Large intestine (tissue), 3 donors: ENCODE data around the gene KSR2. TPM values are rescaled to one million over a fixed set of nuclear protein-coding genes. Genes with fewer than 3 reads are reported as not detected.
A peak's percentile ranks its signal among the peaks of the same experiment; 100 is the strongest.

Experiments used
- DNase-seq, 2 donors: peaks; one replicate each; pipeline versions ENCODE4 v3.0.0 to v3.0.0-alpha.2; 2013
- H3K27ac ChIP-seq: one replicate; pipeline ENCODE4 v1.5.1; 2013; ENCODE audit warnings: low read length
- H3K27me3 ChIP-seq: 2 replicates; pipeline ENCODE4 v1.6.1; 2013; ENCODE audit warnings: low read length; ENCODE audit not compliant: control insufficient read depth, insufficient read depth
- H3K36me3 ChIP-seq: 2 replicates; pipeline ENCODE4 v1.6.1; 2013; ENCODE audit warnings: low read length; ENCODE audit not compliant: control insufficient read depth, insufficient read depth
- H3K4me1 ChIP-seq: one replicate; pipeline ENCODE4 v1.6.1; 2013; ENCODE audit warnings: low read length; ENCODE audit not compliant: control insufficient read depth, insufficient read depth
- H3K4me3 ChIP-seq: one replicate; pipeline ENCODE4 v1.5.1; 2013; ENCODE audit warnings: low read length
- H3K9me3 ChIP-seq: one replicate; pipeline ENCODE4 v1.6.1; 2013; ENCODE audit warnings: mild to moderate bottlenecking, low read depth, low read length, moderate library complexity; ENCODE audit not compliant: control insufficient read depth
- WGBS: methylation state at CpG from one replicate; pipeline ENCODE4 v1.1.5; 2013; ENCODE audit warnings: low lambda C conversion rate; ENCODE audit not compliant: insufficient coverage; 5-methylcytosine and 5-hydroxymethylcytosine counted together
- polyA plus RNA-seq: library from polyadenylated mRNA; unstranded; fragments of 120-200 nt; gene quantifications from one replicate; pipeline ENCODE4 v1.2.1, GENCODE V29; 2013

KSR2 gene
- polyA plus RNA-seq, 1 donor = 0.61 TPM

DNA sequence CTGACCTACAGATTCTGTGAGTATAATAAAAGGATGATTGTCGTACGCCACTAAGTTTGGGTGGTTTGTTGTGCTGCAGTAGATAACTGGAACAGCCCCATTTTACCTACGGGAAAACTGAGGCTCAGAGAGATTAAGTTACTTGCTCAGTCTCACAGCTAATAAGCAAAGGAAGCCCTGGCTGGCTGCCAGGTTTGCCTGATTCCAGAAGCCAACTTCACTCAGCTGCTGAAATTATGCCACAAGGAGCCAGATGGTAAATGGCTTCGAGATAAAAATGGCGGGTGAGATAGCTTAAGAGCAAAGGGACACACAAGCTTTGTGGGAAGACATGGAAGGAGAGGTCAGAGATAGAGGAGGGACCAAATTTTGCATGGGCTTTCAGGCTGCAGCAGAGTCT lies 415.8 kb downstream of the KSR2 start:
- no peak for DNase-seq
- H3K36me3 ChIP-seq = no peaks in the 10 kb centered on the region
- no peak overlapping the region for H3K4me3 ChIP-seq
- H3K9me3 ChIP-seq = no peaks in the 10 kb centered on the region
- H3K4me1 ChIP-seq = no peaks in the 10 kb centered on the region
- H3K27me3 ChIP-seq = no peaks in the 10 kb centered on the region
- WGBS = no CpG with 5 or more reads among the region's 5 CpGs
- H3K27ac ChIP-seq = no peak overlapping the region

DNA sequence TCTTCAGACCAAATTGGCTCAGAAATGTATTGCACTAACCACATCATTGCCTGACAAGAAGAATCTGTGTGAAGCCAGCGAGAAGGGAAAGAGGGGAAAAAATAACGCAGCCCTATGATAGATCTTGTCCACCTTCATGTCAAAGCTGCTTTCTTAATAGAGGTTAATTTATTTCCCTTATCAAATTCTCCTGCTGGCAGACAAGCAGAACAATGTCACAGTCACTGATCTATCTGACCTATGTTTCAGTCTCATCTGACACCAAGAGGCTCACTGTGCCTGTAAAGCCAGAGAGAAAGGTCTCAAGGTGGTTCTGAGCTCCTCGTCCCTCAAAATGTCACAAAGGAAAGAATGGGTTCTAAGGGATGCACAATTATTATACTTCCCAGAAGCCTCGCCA lies 417.1 kb downstream of the KSR2 start:
- no peaks in the 10 kb centered on the region for H3K9me3 ChIP-seq
- no peak overlapping the region for H3K27ac ChIP-seq
- H3K4me3 ChIP-seq = no peak overlapping the region
- H3K27me3 ChIP-seq = peaks cover 5% of the 10 kb centered on the region
- H3K36me3 ChIP-seq = no peaks in the 10 kb centered on the region
- no peak for DNase-seq
- 80% methylated on average over 1 of the region's 4 CpGs for WGBS
- H3K4me1 ChIP-seq = no peaks in the 10 kb centered on the region

DNA sequence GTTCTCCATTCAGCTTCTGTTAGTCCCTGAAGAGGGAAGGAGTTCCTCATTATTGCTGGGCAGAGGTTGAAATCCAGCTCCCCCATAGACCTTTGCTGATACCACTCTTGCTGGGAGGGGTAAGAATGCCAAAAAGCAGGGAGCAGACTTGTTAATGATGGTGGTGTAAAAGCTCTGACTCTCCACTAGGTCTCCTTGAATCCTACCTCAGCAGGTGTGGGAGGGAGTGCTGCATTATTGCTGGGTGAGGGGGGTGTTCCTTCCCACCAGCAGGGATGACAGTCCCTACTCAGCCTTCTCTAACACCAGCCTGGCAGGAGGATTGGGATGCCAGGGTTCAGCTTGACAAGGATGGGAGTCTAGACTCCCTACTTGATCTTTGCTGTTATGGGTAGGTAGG lies 421.6 kb downstream of the KSR2 start:
- H3K9me3 ChIP-seq = no peaks in the 10 kb centered on the region
- H3K27me3 ChIP-seq = peaks cover 5% of the 10 kb centered on the region
- no peak overlapping the region for H3K27ac ChIP-seq
- H3K4me3 ChIP-seq = no peak overlapping the region
- H3K36me3 ChIP-seq = no peaks in the 10 kb centered on the region
- no peaks in the 10 kb centered on the region for H3K4me1 ChIP-seq
- no peak for DNase-seq

DNA sequence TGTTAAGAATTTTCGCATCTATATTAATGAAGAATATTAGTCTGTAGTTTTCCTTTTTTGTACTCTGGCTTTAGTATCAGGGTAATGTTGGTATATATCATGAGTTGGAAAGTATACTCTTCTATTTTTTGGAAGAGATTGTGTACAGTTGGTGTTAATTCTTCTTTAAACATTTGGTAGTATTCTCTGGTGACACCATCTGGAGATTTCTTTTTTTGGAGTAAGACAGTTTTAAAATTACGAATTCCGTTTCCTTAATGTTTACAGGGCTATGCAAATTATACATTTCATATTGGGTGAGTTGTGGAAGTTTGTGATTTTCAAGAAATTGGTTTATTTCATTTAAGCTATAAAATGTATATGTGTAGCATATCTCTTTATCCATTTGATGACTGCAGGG lies 423.6 kb downstream of the KSR2 start:
- H3K4me1 ChIP-seq = no peaks in the 10 kb centered on the region
- H3K27ac ChIP-seq = no peak overlapping the region
- H3K4me3 ChIP-seq = no peak overlapping the region
- no peaks in the 10 kb centered on the region for H3K9me3 ChIP-seq
- no peaks in the 10 kb centered on the region for H3K36me3 ChIP-seq
- DNase-seq = no peak
- 91% methylated on average over 3 of the region's 3 CpGs for WGBS
- peaks cover 5% of the 10 kb centered on the region for H3K27me3 ChIP-seq

DNA sequence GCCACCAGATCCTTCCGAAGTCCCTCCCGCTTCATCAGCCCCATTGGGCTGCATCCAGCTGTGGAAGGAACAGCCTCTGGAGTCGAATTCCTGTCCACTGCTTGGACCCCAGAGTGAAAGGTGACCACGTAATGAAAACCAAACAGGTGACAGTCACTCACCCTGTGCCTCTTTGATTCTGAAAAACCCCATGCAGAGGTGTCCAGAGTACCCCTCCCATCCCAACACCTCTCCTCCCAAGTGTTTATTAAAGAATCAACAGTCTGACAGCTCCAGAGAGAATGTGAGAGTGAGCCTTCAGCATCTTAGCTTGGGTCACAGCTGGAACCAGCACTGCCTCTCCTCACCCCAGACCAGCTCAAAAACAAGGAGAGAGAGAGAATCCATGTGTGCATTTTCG lies 428.8 kb downstream of the KSR2 start:
- no peaks in the 10 kb centered on the region for H3K27me3 ChIP-seq
- H3K4me3 ChIP-seq = no peak overlapping the region
- no peaks in the 10 kb centered on the region for H3K9me3 ChIP-seq
- WGBS = no CpG with 5 or more reads among the region's 5 CpGs
- no peaks in the 10 kb centered on the region for H3K36me3 ChIP-seq
- no peak overlapping the region for H3K27ac ChIP-seq
- no peaks in the 10 kb centered on the region for H3K4me1 ChIP-seq
- DNase-seq = no peak

DNA sequence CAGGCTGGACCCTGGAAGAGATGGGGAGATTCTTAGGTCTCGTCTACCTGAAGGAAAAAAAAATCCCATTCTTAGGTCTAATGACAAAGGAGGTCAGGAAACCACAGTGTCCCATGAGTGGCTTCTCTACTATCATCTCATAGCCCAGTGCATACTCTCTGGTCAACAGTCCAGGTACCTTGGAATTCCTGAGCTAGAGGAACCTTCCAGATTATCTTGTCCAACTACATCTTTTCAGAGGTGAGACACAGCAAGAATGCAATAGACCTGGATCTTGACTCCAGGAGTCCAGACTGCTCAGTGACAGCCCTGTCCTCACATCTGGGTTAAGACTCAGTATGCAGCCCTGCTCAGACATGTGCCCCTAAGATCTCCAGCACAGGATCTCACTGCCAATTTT lies 429.9 kb downstream of the KSR2 start:
- Histone ChIP-seq H3K4me1 (no peaks in the 10 kb centered on the region), H3K36me3 (no peaks in the 10 kb centered on the region), H3K4me3 (no peak overlapping the region), H3K27me3 (no peaks in the 10 kb centered on the region), H3K9me3 (no peaks in the 10 kb centered on the region), H3K27ac (no peak overlapping the region)
- no CpG with 5 or more reads among the region's 1 CpG for WGBS
- no peak for DNase-seq

DNA sequence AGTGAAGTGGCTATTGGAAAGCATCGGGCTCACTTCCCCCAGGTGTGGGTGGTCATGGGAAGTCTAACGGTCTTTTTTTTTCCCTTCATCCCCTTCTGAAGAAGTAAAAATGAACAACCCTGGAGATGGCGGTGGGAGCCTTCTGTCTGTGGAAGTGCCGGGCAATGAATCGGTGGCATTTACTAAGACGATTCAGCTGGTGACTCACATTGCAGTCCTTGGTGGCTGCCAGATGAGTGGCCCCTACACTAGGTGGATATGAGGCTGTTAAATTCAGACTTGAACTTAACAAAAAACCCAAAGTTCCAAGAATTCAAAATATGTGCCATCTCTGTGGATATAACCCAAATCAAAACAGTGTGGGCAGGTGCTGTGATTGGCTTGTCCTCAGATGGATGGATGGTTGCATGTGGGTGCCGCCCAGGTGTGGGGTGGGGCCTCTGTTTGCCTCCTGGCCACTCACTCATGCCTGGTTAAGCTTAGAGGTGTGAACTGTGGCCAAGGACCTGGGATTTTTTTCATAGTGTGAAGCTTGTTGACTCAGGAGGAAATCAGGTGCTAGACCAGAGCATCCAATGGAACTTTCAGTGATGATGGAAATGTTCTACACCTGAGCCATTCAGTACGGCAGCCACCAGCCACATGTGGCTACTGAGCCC lies 430.6 kb downstream of the KSR2 start:
- no peaks in the 10 kb centered on the region for H3K36me3 ChIP-seq
- no peaks in the 10 kb centered on the region for H3K4me1 ChIP-seq
- H3K27ac ChIP-seq = no peak overlapping the region
- H3K9me3 ChIP-seq = no peaks in the 10 kb centered on the region
- no peak overlapping the region for H3K4me3 ChIP-seq
- no peaks in the 10 kb centered on the region for H3K27me3 ChIP-seq
- no CpG with 5 or more reads among the region's 8 CpGs for WGBS
- no peak for DNase-seq

DNA sequence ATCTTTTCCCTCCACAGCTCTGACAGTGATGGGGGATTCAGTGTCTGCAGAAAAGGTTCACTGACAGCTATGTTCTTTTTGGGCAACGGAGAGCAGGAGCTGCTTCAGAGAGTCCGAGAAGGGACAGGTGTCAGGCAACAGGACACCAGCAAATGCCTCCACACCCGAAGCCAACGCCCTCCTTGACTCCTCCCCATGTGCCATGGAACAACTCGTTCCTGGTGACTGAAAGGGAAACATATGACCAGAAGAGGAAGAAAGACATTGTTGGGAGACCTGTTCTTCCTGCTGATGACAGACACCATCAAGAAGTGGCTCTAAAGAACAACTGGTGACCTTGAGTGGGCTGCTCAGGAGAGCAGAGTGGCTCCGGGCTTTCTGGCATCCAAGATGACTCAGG lies 435.1 kb downstream of the KSR2 start:
- H3K36me3 ChIP-seq = no peaks in the 10 kb centered on the region
- no peak overlapping the region for H3K27ac ChIP-seq
- peak; percentile 9 to 10 for DNase-seq
- H3K4me3 ChIP-seq = no peak overlapping the region
- WGBS = no CpG with 5 or more reads among the region's 6 CpGs
- H3K27me3 ChIP-seq = no peaks in the 10 kb centered on the region
- no peaks in the 10 kb centered on the region for H3K9me3 ChIP-seq
- no peaks in the 10 kb centered on the region for H3K4me1 ChIP-seq

DNA sequence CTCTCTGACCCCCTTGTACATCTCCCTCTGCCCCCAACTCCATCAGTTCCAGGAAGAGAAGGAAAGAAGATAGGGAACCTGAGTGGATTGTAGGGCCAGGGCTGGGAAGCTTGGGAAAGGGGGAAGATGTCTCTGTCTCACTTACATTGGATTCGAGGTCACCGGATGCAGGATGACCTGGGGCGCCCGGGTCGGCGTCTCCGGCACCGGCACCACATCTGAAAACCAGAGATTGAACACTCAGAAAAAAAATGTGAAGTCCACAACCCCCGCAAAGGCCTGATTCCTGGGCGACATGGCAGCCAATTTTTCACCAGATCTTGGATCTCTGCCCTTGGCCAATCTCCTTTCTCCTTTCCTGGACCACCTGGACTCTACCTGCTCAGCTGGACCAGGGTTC lies 438.0 kb downstream of the KSR2 start:
- Histone ChIP-seq H3K27ac (no peak overlapping the region), H3K9me3 (no peaks in the 10 kb centered on the region), H3K27me3 (no peaks in the 10 kb centered on the region), H3K36me3 (no peaks in the 10 kb centered on the region), H3K4me3 (no peak overlapping the region), H3K4me1 (peaks cover 2% of the 10 kb centered on the region)
- WGBS = no CpG with 5 or more reads among the region's 10 CpGs
- DNase-seq = no peak

DNA sequence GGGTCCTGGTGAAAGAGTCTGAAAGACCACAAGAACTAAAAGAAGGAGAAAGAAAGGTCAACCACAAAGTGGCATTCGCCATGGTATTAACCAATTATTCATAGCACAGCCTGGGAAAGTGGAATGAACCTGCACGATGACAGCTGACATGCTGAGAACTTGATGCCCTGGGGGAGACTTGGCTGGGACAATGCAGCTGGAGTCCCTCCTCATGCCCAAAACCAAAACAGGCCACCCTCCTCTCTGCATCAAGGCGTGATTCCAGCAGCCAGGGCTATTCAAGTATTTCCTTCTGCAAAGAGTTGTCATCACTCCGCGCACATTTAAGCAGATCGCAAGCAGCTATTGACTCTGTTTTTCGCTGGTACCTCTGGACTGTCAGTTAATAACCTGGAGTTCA lies 440.3 kb downstream of the KSR2 start:
- Histone ChIP-seq H3K27me3 (no peaks in the 10 kb centered on the region), H3K9me3 (no peaks in the 10 kb centered on the region), H3K4me1 (peaks cover 3% of the 10 kb centered on the region), H3K4me3 (no peak overlapping the region), H3K36me3 (no peaks in the 10 kb centered on the region), H3K27ac (no peak overlapping the region)
- DNase-seq = no peak
- 100% methylated on average over 4 of the region's 7 CpGs for WGBS

DNA sequence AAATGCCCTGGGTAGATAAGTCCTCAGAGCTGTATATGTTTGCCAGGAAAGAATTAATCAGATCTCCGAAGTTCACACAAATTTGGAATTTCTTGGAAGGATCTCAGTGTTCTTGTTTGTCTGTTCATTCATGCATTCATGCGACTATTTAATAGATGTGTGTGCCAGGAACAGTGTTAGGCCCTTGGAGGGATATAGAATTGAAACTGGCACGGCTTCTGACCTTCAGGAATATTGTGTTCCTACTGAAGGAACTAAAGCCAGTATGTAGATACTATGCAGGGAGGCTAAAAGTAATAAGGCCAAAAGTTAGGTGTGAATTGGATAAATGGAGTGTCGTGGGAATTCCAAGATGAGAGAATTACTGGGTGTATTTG lies 441.3 kb downstream of the KSR2 start:
- Histone ChIP-seq H3K4me3 (no peak overlapping the region), H3K9me3 (no peaks in the 10 kb centered on the region), H3K4me1 (peaks cover 3% of the 10 kb centered on the region), H3K27ac (no peak overlapping the region), H3K27me3 (no peaks in the 10 kb centered on the region), H3K36me3 (no peaks in the 10 kb centered on the region)
- no peak for DNase-seq
- 80% methylated on average over 1 of the region's 4 CpGs for WGBS
